OCI-LY1 (cell line): ENCODE data around the gene BHMT.

ENCODE experiments used
- CTCF ChIP-seq: fragments of 200-600 bp; sonication (generic), shearing (Covaris generic); IDR thresholded peaks from 2 replicates; pipeline ENCODE4 v1.5.1; 2017; ENCODE audit warnings: mild to moderate bottlenecking, antibody characterized with exemption, low read length, moderate library complexity, mixed read lengths
- EZH2 ChIP-seq: fragments of 200-600 bp; sonication (generic), shearing (Covaris generic); IDR thresholded peaks from 2 replicates; pipeline ENCODE4 v1.8.0; 2017; ENCODE audit warnings: borderline replicate concordance, mixed run types, mild to moderate bottlenecking, antibody characterized with exemption, low read length, moderate library complexity, mixed read lengths

GRCh38 chr5:79086116-79086515, 25.5 kb upstream of the BHMT start:
- no peak for TF ChIP-seq CTCF
- no peak for TF ChIP-seq EZH2
